Stomach (tissue), 4 donors: ENCODE measurements around the gene FSTL4.

Source experiments
- CTCF ChIP-seq, 7 experiments: fragments of 450-650 bp in 4 of 7; fragments of 200-600 bp in 3 of 7; sonication (generic) in 3 of 7; IDR thresholded peaks; one replicate each; pipeline ENCODE4 v1.5.1; 2016 to 2019; ENCODE audit warnings: antibody characterized with exemption in 7 of 7, control low read depth in 2 of 7, mild to moderate bottlenecking in 1 of 7
- EP300 ChIP-seq: sonication (generic); formaldehyde crosslinking; IDR thresholded peaks from one replicate; pipeline ENCODE4 v1.6.1; 2017; ENCODE audit warnings: antibody characterized with exemption

DNA sequence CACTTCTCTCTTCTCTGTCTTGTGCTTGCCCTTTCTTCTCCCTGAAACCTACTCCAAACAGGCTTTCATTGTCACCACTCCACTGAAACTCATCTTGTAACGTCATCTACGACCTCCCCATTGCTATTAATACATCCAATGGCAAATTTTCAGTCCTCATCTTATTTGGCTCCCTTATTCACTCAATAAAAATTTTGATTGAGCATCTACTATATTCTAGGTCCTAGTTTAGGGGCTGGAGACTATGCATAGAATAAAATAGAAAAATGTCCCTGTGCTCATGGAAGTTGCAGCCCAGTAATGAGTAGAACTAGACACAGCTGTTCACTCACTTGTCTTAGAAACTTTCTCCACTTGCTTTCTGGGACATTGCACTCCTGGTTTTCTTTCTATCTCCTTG lies 24.9 kb upstream of the FSTL4 start:
- TF ChIP-seq CTCF (IDR thresholded peaks at IDR 0.05) (no peak), EP300 (no peak)
